ENCODE data around the gene C16orf92.
"Not testable (repeated sequence)": the region's sequence is repeated elsewhere in the genome, so short reads cannot be mapped to it uniquely, and the experiment has no call there.

The C16orf92 gene

DNA sequence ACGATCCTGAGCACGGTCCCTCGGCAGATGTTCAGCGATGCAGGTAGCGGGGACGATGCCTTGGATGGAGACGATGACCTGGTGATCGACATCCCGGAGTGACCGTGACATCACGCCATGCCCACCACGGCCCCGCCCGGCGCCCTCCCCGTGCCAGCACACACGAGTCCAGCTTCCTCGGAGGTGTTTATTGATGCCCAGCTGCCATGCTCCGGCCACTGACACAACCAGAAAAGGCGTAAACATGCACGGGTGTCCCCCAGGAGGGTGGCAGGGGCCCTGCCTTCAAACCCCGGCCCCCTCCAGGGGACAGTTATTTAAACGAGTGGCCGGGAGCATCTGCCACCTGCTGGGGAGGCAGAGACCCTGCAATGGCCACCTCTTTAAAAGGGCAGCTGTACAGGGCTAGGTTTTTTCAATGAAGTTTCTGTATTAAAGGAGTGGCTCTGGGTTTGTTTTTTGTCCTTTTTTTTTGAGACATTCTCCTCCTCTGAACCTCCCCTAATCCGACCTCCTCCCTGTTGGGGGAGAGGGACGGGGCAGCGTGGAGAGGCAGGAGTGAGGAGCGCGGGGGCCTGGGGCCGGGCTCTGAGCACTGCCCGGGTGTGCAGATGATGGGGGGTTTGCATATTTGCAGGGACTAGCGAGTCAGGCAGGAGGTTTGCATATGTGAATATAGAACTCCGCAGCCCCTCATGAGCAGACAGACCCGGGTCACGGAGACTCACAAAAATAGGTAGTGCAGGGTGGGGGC, 17.5 kb upstream of the C16orf92 start:
- DNase-seq (ENCODE audit: low read depth, low spot score) = no peak

DNA sequence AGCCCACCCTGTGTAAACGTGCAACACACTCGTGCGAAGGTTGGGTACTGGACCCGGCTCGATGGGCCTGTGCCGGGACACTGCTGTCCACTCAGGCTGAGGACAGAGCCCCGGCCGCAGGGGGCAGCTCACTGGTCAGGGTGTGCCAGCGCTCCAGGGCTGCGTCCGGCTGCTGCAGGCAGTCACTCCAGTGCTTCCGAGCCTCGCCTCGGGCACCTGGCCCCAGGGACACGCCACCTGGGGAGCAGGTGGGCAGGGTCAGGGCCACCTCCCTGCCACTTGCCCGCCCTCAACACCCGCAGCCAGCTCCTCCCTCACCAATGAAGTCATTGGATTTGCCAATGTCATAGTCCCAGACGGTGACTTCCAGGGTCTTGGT, 16.9 kb upstream of the C16orf92 start:
- DNase-seq (ENCODE audit: low read depth, low spot score) = no peak

DNA sequence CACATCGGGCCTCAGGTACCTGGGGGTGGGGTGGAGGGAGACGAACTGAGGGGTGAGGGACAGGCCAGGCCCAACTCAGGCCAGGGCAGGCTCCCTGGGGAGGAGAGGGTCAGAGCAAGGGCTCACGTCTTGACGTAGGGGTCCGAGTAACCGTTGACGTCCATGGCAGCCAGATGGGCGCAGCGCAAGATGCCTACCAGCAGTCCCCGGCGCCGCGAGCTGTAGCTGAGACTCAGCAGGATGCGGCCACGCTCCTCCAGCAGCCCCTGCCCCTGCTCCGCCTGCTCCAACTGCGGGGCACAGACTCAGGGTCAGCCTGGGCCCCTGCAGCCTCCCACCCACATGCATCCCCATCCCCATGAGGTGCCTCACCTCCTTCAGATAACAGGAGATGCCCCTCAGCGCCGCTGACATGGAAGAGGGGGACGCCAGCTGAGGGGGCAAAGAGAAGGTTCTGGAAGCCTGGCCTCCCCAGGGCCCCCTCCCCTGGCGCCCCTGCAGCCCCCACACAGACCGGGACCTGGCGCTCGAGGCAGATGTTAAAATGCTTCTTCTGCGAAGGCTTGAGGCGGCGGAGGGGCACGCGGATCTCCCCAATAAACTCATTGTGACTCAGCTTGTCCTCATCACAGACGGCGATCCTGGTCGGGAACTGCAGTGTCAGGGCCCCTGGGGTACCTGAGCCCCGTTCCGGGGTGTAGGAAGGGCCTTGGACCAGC, 16.2 kb upstream of the C16orf92 start:
- DNase-seq (ENCODE audit: low read depth, low spot score) = no peak

DNA sequence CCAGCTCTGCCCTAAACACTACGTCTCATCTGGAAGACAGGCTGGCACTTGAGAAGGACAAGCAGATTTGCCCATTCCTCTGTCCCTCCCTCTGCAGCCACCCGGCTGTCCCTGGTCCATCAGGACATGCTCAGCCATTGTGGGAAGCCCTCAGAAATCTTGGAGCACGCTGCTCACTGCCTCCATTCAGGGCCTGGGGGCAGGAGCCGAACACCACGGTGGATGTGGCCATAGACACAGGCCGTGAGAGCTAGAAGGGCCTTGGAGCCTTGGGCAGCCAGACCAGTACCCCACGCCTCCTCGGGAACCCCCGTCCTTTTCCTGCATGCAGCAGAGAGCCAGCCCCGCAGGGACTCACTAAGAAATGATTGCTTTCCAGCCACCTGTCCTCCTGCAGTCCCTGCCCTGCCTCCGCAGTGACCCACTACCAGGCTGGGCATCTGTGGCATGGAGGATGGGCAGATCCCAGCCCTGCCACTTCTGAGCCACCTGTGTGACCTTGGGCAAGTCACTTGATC, 15.6 kb upstream of the C16orf92 start:
- no peak for DNase-seq (ENCODE audit: low read depth, low spot score)

DNA sequence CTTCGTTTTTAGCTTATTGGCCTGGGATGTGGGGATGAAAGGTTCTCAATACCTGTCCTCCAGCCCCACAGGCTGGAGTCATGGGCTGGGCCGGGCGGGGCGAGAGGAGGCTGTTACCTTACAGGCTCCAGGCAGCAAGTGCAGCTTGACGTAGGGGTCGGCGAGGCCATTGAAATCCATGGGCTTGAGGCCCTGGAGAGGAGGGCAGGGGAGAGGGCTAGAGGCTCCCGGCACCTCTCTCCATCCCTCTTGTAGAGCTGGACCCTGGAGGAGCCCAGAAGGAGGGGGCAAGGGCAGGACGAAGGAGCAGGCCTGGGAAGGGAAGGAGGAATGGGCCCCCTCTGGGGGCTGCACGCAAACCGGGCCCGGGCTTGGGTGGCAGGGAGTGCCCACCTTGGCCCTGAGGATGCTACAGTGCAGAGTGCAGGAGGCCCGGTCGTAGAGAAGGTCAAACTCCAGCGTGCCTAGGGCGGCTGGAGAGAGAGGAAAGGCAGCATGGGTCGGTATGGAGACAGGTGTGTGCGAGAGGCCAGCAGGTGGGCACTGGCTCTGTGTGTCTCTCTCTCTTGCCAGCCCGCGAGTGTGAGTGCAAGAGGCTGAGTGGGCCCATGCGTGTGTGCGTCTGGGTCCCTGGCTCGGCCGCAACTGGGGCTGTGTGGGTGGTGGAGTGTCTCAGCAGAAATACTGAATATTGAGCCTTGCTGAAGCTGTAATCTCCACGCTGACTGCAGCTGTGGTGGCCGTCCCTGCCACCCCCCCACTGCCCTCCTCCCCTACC, 13.7 kb upstream of the C16orf92 start:
- DNase-seq (ENCODE audit: low read depth, low spot score) = no peak

DNA sequence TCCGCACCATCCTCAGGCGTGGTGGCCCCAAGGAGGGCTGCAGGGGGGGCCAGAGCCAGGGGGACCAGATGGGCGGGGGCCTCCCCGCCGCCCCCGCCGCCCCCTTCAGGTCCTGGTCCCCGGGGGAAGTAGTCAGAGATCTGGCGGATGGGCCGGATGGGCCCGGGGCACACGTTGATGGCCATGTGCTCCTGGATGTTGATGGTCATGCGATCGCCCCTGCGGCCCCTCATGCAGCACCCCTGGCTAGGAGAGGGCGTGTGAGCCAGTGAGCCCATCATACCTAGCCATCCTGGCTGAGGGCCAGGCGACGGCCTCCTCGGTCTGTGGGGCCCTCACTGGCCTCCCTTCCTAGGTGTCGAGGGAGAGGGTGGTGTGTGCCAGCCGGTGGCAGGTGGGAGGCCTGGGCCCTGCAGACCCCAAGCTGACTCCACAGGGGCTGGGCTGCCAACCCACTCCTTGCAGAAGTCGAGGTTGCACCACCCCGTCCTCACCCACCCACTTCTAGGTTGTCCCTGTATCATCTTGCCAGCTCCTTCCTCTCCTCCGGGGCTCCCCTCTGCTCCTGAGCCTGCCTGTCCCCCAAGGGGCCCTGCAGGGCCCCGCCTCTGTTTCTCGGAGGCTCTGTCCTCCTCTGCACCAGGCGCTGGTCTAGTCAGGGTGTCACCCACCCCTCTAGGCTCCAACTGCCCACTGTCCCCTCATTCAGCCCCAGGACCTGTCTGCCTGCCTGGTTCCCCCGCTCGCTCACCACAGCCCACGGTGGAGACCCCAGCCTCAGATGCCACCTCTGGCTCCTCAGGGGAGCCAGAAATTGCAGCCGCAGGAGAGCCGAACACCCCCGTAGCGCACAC, 12.8 kb upstream of the C16orf92 start:
- DNase-seq (ENCODE audit: low read depth, low spot score) = no peak

DNA sequence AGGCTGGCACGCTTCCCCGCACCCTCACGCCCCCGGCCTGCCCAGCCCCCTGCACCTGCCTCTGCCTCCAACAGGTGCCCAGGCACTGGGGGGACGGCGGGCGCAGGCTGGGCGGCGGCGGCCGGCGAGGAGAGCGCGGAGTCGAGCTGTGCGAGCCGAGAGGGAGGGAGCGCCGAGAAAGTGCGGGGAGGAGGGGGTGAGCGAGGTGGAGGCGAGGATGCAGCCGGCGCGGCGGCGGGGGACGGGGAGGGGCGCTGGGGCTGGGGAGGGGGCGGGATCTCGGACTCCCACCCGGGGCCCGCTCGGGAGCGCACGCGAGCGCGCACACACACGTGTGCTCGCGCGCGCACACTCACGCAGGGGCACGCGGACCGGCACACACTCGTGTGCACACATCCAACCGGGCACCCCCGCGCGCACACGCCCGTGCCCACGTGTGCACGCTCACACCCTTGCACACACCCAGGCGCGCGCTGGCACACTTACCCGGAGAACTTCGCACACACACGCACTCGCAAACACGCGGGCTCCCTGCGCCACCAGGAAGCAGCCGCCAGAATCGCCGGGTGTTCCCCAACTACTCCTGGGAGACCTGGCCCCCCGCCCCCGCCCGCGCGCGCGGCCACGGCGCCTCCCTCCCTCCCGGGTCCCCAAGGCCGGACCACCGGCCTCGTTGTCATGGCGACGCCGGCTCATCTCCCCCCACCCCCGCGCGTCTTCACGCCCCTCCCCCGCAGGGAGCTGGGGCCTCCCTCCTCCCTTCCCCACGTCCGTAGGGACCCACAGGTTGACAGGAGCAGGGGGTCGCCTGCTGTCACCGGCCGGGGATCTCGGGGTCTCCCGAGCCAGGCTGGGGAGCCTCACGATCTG, 11.9 kb upstream of the C16orf92 start, which contains the start of gene DOC2A:
Gene DOC2A (minus strand): TSS at position 184 of the 870 bp plus-strand sequence. CDS start 805 bp downstream, outside the sequence.
- no peak for DNase-seq (ENCODE audit: low read depth, low spot score)

DNA sequence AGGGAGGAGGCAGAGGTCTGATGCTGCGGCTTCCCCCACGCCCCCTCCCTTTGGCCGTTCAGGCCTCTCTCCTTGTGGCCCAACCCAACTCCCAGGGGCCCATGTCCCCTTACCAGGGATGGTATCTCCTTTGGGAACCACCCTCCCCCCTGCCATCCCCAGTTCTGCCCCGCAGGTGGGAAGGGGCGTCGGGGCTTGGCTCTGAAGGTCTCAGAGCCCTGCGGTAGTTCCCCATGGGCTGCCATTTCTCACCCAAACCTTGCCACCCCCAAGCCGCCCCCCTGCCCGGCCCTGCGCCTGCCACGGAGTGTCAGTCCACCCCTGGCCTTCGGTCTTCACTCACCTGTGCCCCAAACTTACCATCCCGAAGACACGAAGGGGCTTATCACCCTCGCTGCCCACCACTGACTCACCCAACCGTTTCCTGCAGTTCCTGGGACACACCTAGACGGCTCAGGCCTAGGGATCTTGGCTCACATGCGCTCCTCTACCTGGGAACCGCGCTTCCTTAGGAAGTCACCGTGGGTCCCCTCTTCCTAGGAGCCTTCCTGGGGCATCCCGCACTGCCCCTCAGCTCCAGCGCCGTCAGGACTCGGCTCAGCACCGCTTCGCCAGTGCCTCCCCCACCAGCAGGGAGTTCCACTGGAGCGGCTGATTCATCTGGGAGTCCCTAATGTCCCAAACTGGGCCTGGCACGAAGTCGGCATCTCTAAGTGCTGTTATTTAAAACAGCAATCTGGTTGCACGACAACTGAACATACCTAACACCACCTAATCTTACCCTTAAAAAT, 11.1 kb upstream of the C16orf92 start:
- DNase-seq (ENCODE audit: low read depth, low spot score) = no peak

DNA sequence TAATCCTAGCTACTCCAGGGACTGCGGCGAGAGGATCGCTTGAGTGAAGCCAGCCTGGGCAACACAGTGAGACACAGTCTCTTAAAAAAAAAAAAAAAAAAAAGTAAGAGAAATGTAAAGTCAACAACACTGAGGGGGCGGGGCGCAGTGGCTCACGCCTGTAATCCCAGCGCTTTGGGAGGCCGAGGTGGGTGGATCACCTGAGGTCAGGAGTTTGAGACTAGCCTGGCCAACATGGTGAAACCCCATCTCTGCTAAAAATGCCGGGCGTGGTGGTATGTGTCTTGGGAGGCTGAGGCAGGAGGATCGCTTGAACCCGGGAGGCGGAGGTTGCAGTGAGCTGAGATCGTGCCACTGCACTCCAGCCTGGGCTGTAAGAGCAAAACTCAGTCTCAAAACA, 10.4 kb upstream of the C16orf92 start:
- not testable (repeated sequence) for DNase-seq (ENCODE audit: low read depth, low spot score)

DNA sequence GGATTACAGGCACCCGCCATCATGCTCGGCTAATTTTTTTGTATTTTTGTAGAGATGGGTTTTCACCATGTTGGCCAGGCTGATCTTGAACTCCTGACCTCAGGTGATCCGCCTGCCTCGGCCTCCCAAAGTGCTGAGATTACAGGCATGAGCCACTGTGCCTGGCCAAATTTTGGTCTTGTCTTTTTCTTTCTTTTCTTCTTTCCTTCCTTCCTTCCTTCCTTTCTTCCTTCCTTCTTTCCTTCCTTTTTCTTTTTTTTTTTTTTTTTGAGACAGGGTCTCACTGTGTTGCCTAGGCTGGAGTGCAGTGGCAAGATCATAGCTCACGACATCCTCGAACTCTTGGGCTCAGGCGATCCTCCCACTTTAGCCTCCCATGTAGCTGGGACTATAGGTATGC, 7.5 kb upstream of the C16orf92 start:
- not testable (repeated sequence) for DNase-seq (ENCODE audit: low read depth, low spot score)

DNA sequence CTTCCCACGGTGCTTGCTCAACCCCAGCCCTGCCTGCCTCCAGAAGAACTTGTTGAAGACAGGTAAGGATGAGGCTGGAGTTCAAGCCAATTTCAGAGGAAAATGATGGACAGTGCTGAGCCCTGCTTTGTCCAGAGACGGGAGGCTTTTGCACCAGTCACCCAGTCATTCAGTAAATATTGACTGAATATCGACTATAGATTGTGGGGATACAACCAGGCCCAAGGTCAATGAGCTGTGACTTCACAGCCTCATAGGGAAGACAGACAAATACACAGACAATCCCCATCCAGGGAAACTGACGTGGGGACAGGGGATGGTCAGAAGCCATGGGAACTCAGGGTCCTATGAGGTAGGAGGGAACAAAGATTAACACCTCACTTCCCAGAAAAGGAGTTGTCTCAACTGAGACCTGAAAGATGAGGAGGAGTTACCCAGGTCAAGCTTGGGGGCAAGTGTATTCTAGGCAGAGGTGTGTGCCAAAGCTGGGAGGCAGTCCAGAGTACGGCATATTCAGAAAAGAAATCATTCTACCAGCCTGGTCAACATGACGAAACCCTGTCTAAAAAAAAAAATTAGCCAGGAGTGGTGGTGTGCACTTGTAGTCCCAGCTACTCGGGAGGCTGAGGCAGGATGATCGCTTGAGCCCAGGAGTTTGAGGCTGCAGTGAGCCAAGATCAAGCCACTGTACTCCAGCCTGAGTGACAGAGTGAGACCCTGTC, 6.3 kb upstream of the C16orf92 start:
- no peak for DNase-seq (ENCODE audit: low read depth, low spot score)

DNA sequence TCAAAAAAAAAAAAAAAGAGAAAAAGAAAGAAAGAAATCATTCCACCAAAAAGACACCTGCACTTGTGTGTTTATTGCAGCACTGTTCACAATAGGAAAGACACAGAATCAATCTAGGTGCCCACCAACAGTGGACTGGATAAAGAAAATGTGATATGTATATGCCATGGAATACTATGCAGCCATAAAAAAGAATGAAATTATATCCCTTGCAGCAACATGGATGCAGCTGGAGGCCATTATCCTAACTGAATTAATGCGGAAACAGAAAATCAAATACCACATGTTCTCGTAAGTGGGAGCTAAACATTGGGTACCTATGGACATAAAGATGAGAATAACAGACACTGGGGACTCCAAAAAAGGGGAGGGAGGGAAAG, 5.7 kb upstream of the C16orf92 start:
- no peak for DNase-seq (ENCODE audit: low read depth, low spot score)

DNA sequence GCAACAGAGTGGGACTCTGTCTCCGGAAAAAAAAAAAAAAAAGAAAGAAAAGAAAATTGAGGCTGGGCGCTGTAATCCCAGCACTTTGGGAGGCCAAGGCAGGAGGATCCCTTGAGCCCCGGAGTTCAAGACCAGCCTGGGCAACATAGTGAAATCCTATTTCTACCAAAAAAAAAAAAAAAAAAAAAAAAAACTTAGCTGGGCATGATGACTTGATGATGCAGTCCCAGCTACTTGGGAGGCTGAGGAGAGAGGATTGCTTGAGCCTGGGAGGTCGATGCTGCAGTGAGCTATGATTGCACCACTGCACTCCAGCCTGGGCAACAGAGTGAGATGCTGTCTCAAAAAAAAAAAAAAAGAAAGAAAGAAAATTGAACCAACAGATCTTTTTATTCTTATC, 5.1 kb upstream of the C16orf92 start:
- DNase-seq (ENCODE audit: low read depth, low spot score) = not testable (repeated sequence)

DNA sequence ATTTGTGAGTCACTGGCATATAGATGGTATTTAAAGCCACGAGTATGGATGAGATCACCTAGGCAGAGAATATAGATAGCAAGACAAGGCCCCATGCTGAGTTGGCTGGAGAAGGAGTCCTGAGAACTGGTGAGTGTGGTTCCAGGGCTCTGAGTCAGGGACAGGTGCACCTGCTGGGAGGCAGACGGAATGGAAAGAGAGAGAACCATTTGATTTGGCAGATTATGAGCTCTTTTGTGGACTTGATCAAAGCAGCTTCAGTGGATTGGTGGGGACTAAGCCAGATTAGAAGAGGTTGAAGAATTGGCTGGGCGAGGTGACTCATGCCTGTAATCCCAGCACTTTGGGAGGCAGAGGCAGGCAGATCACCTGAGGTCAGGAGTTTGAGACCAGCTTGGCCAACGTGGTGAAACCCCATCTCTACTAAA, 4.3 kb upstream of the C16orf92 start:
- DNase-seq (ENCODE audit: low read depth, low spot score) = no peak

DNA sequence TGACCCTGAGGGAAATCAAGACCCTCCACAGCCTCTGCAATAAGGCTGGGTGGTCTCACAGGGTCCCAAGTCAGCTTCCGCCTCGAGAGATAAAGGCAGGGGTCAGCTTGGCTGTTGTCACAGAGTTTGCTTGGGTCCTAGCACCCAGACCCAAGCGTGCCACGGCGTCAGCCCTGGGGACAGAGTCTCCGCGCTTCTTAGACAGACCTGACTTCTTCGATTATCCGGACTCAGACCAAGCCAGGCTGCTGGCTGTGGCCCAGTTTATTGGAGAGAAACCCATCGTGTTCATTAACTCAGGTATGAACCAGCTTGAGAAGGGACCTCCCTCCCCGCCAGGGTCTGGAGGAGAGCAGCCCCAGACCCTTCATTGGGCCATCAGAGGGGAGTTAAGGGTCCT, 588 bp downstream of the C16orf92 start:
- no peak for DNase-seq (ENCODE audit: low read depth, low spot score)

DNA sequence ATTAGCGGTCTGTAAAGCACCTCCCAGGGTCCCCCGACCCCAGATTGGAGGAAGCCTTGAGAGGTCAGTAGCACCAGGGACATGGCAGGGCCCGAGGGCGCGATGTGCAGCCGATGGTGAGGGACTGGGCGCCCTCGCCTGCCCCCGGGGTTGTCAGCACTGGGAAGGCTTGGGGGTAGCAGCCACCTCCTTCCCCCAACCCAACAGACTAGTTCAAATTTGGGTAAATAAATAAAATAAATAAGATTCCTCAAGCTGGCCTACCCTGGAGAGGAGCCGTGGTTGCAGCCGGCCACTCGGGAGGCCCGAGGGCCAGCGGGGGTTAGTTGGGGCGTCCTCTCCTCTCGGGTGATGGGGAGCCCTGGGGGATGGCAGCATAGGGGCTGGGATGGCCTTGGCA, 1.5 kb downstream of the C16orf92 start:
- no peak for DNase-seq (ENCODE audit: low read depth, low spot score)

DNA sequence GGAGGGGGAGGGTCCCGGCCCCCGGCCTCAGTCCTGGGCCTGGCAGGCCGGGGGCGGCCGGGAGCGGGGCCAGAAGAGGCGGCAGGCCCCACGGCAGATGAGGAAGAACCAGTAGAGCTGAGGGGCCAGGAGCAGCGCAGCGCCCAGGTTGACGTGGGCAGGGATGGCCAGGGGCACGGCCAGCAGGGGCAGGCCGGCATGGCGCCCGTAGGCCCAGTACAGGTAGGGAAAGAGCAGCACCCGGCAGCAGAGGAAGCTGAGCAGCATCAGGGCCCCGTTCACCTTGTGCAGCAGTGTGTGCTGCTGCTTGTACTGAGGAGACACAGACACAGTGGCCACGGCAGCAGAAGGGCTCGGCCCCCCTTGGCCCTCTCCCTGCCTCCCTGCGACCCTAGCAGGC, 2.2 kb downstream of the C16orf92 start:
- no peak for DNase-seq (ENCODE audit: low read depth, low spot score)

DNA sequence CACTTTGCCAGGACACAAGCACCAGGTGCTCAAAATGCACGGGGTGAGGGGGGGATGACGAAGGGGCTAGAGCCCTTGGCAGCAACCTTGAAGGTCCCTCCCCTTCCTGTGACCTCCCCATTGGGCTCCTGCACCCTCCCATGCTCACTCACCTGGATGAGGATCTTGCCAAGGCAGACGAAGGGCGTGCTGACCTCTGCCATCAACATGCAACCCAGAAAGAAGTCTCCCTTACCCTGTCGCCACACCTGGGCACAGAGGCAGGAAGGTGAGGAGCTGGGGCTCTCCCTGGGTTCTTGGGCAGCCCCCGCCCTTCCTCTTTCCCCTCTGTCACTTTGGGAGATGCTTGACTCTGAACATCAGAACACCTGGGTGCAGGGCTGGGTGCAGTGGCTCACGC, 2.6 kb downstream of the C16orf92 start:
- DNase-seq (ENCODE audit: low read depth, low spot score) = no peak

DNA sequence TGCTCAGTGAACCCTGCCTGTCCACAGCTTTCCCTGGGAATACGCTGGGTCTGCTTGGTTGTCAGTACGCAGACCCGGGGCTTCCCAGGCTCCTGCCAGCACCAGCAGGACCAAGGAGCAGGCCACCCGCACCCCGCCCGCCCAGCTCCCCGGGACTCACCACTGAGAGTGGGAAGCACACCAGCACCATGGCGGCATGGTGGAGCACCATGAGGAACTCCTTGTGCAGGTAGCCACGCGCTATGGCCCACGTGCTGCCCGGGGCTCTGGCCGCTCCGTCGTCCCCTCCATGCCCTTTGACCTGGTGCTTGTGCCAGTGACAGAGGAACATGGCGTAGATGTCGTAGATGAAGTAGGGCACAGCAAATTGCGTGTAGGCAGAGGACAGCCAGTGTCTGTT, 3.5 kb downstream of the C16orf92 start:
- DNase-seq (ENCODE audit: low read depth, low spot score) = no peak
